Right renal pelvis (tissue), 4 donors: ENCODE results near the gene PSMD2. TPM values are rescaled to one million over a fixed set of nuclear protein-coding genes. Genes with fewer than 3 reads are reported as not detected.
A peak's percentile ranks its signal among the peaks of the same experiment; 100 is the strongest.
"Not testable (repeated sequence)": the region's sequence is repeated elsewhere in the genome, so short reads cannot be mapped to it uniquely, and the experiment has no call there.

ENCODE experiments used
- DNase-seq, 4 donors: peaks; one replicate each; pipeline ENCODE4 v3.0.0-alpha.2; 2013; ENCODE audit warnings: low read depth in 4 of 4, low spot score in 3 of 4, missing footprints in 1 of 4
- polyA plus RNA-seq, 4 donors: library from polyadenylated mRNA; unstranded; fragments of 120-200 nt; gene quantifications; one replicate each; pipeline ENCODE4 v1.2.1, GENCODE V29; 2013; ENCODE audit not compliant: insufficient read length in 4 of 4

Gene PSMD2
- polyA plus RNA-seq, 4 donors = 189 to 213 (median 207) TPM

DNA sequence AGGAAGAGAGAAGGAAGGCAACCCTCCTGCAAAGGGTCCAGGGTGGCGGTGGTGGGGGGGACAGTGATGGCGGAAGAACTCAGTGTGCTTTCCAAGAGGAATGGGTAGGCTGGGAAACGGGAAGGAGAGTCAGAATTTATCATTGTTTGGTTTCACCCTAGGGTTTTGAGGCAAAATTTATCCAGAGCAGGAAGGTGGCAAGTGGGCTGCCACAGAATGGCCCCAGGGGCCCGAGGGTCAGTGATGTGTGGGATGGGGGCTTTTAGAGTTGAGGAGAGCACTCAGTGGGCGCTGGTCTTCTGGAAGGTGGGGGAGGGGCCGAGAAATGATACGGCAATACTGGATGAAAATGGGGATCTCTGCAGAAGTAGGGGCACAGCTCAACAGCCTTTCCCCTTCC is 38.9 kb downstream of the PSMD2 start:
- no peak for DNase-seq

DNA sequence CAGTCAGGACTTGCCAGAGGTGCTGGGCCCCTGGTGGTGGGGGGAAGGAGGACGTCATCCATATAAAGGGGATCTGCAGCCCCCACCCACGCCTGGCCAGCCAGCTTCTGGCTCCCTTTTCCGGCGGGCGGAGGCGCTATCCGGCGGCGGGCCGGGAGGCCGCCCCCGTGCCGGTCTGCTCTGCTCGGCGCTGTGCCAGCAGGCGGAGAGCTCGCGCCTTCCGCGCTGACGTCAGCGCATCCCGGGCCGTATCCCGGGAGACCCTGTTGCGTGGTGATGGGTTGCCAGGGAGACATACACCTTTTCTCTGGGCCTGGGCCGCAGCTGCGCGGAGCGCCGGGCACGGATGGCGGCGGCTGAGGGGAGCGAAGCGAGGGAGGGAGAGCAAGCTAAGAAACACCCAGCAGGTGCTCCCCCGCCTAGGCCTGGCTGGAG is 39.5 kb downstream of the PSMD2 start:
- peak in 1 of 4 donors; percentile 76 for DNase-seq

DNA sequence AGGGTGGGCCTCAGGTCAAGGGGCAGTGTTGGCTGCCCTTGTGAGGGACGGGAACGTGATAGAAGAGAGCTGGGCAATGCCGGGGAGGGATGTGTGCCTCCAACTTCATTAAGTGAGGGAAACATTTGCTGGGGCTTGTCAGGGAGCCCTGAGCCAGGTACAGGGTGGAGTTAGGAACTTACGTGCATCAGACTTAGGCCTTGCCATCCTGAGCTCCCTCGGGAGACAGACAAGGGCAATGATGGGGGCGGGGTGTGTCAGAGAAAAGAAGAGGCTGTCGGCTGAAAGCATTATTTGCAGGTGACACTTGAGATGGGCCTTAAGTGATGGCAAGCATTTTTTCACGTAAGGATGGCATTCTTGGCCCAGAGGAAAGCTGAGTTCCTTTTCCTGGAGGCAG is 40.0 kb downstream of the PSMD2 start:
- no peak for DNase-seq

DNA sequence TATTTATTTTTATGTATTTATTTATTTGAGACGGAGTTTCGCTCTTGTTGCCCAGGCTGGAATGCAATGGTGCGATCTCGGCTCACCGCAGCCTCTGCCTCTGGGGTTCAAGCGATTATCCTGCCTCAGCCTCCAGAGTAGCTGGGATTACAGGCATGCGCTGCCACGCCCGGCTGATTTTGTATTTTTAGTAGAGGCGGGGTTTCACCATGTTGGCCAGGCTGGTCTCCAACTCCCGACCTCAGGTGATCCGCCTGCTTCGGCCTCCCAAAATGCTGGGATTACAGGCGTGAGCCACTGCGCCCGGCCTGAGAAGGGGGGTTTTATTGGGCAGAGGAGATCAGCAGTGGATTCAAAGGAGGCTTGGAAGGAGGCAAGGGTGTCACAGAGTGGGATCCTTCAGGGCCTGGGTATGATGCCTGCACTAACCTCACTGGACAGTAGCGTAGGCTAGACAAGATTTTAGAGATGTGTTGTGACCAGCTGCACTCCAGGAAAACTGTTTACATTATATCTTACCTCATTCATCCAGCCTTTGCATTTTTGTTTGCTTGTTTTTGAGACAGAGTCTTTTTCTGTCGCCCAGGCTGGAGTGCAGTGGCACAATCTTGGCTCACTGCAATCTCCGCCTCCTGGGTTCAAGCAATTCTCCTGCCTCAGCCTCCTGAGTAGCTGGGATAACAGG is 40.6 kb downstream of the PSMD2 start:
- DNase-seq = not testable (repeated sequence)

DNA sequence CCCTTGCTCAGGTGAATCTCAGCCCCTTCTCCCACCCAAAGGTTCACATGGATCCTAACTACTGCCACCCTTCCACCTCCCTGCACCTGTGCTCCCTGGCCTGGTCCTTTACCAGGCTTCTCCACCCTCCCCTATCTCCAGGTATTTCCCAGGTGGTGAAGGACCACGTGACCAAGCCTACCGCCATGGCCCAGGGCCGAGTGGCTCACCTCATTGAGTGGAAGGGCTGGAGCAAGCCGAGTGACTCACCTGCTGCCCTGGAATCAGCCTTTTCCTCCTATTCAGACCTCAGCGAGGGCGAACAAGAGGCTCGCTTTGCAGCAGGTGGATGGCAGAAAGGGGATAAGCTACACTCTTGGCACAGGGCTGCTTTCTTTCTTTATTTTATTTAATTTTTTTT is 42.9 kb downstream of the PSMD2 start:
- DNase-seq = no peak

DNA sequence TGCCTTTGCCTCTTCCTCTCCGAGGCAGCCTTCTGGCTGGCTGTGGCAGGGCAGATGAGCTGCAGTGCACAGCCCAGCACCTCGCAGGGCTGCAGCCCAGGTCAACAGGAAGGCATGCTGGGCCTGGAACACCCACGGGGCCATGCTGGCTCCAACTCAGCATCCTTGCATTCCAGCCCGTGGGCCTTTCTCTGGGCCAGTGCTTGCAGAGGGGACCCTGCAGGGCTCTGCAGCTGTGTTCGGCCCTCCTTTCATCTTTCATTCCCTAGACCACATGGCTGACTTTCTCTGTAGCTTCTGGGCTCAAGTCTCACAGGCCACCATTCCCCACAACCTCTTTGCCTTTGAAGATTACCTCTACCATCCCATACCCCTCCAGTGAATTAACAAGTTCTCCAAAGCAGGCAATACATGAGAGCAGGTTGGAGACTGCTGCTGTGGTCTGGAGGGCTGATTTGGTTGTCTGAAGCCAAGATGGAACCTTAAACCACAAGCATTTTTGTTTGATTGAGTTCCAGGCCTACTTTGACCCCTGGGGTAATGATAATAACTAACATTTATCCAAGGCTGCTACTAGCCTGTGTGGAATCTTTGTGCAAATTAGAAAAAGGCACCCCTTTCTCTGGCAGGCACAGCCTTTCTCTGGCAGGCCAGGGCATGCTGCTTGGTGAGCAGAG is 44.3 kb downstream of the PSMD2 start:
- DNase-seq = no peak

DNA sequence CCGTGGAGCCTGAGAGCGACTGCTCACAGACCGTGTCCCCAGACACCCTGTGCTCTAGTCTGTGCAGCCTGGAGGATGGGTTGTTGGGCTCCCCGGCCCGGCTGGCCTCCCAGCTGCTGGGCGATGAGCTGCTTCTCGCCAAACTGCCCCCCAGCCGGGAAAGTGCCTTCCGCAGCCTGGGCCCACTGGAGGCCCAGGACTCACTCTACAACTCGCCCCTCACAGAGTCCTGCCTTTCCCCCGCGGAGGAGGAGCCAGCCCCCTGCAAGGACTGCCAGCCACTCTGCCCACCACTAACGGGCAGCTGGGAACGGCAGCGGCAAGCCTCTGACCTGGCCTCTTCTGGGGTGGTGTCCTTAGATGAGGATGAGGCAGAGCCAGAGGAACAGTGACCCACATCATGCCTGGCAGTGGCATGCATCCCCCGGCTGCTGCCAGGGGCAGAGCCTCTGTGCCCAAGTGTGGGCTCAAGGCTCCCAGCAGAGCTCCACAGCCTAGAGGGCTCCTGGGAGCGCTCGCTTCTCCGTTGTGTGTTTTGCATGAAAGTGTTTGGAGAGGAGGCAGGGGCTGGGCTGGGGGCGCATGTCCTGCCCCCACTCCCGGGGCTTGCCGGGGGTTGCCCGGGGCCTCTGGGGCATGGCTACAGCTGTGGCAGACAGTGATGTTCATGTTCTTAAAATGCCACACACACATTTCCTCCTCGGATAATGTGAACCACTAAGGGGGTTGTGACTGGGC is 45.7 kb downstream of the PSMD2 start:
- no peak for DNase-seq

DNA sequence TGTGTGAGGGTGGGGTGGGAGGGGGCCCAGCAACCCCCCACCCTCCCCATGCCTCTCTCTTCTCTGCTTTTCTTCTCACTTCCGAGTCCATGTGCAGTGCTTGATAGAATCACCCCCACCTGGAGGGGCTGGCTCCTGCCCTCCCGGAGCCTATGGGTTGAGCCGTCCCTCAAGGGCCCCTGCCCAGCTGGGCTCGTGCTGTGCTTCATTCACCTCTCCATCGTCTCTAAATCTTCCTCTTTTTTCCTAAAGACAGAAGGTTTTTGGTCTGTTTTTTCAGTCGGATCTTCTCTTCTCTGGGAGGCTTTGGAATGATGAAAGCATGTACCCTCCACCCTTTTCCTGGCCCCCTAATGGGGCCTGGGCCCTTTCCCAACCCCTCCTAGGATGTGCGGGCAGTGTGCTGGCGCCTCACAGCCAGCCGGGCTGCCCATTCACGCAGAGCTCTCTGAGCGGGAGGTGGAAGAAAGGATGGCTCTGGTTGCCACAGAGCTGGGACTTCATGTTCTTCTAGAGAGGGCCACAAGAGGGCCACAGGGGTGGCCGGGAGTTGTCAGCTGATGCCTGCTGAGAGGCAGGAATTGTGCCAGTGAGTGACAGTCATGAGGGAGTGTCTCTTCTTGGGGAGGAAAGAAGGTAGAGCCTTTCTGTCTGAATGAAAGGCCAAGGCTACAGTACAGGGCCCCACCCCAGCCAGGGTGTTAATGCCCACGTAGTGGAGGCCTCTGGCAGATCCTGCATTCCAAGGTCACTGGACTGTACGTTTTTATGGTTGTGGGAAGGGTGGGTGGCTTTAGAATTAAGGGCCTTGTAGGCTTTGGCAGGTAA is 46.5 kb downstream of the PSMD2 start:
- DNase-seq = no peak

DNA sequence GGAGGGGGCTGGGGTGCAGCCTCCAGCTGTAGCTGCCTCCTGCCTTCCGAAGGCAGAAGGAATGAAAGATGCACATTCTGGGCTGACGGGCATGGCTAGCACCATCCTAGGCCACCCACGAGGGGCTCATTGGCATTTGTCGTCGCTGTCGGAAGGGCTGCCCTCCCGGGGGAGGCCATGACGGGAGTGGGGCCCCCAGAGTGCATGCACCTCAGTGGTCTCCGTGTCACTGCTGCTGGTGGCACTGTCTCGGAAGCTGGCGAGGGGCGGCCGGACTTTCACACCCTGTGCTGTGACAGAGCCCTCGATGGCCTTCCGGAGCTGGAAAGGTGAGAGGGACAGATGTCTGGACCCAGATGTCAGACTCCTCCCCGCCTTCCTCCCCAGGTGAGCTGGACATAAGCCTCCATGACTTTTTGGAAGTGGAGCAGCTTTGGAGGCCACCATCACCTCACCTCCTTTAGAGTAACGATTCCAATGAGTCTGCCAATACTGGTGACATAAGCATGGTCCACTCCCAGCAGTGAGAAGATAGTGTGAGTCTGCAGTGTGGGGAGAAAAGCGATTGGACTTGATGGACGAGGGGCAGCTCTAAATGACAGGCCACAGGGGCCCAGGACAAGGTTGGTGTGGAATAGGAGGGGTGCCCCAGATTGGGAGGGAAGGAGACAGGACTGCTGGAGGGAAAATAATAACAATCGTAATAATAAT is 47.6 kb downstream of the PSMD2 start:
- DNase-seq = no peak

DNA sequence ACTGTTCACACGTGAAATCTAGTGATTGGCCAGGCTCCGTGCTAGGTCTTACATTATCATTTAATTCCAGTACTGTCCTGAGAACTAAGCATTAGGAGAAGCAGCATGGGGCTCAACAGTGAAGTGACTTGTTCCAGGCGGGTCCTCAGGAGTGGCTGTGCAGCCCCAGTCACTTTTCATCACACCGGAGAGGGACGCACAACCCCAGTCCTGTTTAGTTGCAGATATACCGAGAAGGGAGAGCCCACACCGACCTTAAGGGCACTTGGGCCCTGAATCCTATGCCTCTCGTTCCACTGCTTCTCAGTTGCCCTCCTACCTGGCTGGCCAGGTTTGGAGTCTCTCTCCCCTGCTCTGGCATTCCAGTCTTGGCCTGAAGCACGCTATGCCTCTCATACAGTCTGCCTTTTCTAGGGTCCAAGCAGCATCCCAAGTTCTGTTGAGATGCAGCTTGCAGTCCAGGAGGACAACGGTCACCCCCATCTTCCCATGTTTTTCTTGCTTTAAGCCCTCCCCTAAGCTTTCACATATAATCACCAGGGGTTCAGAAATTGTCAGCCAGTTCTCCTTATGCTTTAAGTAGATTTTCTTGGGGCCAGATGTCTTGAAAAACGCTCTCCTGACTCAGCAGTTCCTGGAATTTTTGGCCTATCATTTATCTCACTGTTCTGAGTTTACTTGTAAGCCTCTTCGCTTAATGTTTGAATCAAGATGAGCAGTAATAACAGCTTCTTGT is 48.4 kb downstream of the PSMD2 start:
- no peak for DNase-seq

DNA sequence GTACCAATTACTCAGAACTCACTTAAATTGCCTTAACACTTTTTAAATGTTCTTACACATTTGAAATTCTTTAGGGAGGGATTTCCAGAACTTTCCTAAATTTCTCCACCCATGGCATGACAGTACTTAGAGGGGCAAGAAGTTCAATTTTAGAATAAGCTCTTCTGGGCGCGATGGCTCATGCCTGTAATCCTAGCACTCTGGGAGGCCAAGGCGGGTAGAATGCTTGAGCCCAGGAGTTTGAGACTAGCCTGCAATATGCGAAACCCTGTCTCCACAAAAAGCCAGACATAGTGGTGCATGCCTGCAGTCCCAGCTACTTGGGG is 49.0 kb downstream of the PSMD2 start:
- no peak for DNase-seq

DNA sequence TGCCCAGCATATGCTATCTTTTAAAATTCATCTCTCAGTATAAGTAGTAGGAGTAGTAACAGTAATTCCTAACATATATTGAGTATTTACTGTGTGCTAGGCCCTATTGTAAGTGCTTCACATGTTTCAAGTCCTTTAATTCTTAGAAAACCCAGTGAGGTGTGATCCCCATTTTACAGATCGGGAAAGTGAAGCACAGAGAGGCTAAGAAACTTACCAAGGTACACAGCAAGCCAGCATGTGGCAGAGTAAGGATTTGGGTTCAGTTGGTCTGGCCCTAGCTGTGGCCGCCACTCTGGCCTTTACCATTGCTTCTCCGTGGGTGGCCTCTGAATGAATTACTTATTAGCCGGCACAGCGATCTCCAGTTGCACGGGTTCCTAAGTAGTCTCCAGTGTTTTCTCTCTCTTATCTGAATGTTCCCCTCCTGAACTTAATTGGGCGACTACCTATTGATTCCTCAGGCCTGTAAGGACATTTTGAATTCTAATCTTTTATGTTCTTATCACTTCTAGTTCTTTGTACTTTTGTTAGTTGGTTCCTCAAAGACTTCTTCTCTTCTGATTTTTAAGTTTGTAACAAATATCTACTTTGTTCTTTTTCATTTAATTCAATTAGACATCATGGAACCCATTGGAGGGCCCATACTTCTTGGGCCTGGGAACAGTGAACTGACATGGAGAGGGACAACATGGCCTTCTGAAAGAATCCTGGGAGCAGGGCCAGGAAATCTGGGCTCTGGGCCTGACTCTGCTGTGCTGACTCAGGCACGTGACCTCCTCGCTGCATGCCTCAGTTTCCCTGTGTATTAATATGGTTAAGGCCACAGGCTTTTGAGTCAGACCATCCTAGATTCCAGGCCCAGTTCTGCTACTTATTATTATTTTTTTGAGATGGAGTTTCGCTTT is 50.8 kb downstream of the PSMD2 start:
- no peak for DNase-seq

DNA sequence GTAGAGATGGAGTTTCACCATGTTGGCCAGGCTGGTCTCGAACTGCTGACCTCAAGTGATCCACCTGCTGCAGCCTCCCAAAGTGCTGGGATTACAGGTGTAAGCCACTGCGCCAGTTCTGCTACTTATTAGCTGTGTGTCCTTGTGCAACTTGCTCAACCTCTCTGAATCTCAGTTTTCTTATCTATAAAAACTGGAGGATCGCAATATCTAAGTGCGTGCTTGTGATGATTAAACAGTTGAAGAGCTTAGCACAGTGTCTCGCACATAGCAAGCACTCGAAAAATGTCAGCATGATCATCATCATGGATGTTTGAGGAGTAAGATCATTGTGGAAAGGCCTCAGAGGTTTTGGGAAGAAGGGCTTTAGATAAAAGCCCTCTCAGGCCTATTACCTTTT is 51.6 kb downstream of the PSMD2 start:
- no peak for DNase-seq

DNA sequence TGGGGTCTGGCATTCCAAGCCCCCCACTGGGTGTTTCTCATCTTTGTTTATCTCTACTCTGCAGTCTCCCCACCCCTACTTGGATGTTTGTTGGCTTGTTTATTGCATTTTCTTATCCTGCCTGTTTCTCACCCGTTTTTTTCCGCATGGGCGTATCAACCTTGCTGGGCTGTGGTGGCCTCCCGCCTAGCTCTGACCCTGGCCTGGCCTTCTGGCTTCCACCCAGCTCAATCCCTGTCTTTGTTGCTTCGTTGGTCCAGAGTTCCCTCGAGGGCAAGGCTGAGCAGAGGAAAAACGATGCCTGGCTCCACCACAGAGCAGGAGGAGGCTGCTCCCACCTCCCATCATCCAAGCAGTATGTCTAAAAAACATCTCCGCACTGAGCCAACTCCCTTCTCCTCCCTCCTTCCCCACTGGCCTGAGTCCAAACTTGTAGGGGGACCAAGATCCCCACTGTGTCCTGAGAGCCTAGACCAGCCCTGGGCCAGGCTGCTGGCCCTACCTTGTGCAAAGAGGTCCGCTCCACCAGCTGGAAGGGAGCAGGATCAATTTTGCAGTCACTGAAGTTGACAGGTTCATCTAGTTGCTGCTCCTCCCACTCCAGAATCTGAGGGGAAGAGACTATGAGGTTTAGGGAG is 52.6 kb downstream of the PSMD2 start:
- DNase-seq = no peak

DNA sequence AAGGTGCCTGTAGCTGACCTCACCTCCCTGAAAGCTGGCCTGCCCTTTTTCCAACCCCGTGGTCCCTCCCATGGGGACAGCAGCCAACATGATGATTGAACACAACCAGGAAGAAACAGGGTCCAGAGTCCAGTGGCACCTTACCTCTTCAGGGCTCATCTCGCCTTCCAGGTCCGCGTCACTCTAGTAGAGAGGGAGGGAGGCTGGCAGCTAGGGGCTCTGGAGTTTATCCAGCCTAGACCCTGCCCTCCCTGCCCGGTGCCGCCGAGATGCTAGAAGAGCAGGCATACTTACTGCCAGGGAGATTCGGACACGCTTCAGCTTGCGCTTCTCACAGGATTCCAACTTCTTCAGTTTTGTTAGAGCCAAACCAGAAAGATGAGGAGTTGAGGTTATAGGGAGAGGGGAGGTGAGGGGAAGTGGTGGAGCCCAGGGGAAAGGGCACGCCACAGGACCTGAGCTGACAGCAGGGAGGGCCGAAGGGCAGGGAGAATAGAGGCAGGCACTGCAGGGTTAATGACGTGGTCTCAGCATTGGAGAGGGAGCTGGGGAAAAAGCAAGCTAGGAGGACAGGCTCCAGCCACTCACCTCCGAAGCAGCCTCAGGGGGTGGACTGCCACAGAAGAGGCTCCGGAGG is 53.2 kb downstream of the PSMD2 start:
- no peak for DNase-seq

DNA sequence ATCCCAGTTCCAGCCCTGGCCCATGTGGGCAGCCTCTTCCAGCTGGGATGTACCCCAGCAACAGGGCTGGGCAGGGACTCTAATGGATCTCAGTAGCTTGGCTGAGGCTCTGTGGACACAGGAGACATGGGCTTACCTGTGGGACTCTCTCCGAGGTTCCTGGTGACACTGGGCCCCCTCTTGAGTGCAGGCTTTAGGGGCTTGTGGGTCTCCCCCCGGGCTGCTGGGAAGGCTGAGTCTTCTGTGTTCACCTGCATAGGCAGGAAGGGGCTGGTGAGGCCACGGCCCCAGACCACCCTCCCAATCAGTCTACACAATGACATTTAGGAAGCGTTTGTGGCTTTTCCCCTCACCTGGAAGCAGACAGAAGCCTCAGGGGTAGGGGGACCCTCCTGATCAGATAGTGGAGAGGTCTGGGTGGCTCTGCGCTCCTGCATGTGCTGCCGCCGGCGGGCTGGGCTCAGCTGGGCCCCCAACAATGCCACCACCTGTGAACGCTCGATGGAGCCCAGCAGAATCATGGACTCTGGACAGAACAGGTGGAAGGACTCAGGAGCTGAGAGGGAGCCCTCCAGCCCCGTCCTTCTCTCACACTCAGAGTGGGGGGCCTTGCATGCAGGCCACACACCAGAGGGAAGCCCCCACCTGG is 54.0 kb downstream of the PSMD2 start:
- DNase-seq = no peak

DNA sequence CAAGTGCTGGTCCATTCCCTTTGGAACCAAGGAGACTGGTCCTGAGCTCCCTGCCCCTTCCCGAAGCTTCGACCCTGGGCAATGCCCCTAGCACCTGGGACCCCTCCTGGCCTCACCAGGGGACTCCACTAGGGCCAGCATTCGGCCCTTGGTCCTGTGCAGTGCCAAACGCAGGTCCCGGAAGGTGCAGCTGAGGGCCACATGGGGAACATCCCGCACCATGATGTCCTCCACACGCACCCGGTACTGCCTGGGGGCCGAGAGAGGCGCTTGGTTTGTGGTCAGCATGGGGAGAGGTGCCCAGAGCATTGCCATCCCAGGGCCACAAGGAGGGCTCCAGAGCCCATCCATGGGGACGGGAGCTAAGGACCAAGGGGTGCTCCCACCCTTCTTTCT is 54.5 kb downstream of the PSMD2 start:
- DNase-seq = no peak
